AG08396 (cell line): Measurements from ENCODE around the gene EXOC3L4.

ENCODE experiments used
- DNase-seq: peaks from one replicate; pipeline ENCODE4 v3.0.0; 2012; ENCODE audit warnings: low spot score, mixed read lengths

EXOC3L4 gene

GRCh38 chr14:103121846-103122584, 27.5 kb downstream of the EXOC3L4 start:
- DNase-seq: no peak

DNA sequence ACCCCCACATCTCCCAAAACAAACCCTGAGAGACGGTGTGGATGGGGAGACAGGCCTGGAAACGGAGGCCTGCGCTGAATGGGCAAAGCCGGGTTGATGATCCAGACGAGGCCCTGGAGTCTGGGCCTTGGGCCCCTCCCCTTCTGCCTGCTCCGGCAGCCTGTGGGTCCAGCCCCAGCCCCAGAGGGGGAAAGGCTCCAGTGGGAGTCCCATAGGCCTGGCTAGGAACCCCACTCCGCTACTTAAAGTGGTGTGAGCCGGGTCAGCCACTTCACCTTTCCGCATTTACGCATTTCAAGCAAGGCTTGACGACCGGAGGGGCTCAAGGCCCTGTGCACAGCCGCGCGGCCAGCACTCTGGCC, 28.0 kb downstream of the EXOC3L4 start:
- no peak for DNase-seq

DNA sequence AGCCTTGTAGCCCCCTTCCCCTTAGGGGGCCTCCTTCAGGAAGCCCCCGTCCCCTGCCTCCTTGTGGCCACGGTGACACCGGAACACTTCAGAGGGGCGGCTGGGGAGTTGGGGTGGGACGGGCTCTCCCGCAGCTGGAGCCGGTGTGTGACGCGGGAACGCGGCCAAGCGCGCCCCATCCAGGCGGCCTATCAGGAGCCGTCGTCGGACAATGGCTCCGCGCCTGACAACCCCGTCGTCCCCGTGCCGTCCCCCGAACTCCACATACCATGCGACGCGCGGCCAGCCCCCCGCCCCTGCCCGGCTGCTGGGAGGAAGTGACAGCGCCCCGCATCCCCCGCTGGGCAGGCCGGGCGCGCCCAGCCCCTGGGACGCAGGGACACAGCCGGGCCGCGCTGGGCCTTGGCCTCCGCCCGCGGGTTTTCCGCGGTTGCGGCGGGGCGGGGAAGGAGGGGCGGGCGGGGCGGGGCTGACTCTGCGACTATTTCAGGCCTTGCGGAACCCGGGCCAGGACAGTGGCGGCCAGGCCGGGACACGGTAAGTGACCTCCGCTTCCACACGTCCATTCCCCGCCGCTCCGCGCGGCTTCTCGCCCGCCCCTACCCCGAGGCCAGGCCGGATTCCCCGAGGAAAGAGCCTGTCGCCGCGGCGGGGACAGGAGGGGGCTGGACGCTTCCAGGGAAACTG, 28.6 kb downstream of the EXOC3L4 start, which contains the start of gene TNFAIP2:
TNFAIP2 (plus strand) TSS at position 515 of the 687 bp plus-strand sequence. CDS start 2,997 bp downstream, outside the sequence.
- DNase-seq: peak; percentile 80

DNA sequence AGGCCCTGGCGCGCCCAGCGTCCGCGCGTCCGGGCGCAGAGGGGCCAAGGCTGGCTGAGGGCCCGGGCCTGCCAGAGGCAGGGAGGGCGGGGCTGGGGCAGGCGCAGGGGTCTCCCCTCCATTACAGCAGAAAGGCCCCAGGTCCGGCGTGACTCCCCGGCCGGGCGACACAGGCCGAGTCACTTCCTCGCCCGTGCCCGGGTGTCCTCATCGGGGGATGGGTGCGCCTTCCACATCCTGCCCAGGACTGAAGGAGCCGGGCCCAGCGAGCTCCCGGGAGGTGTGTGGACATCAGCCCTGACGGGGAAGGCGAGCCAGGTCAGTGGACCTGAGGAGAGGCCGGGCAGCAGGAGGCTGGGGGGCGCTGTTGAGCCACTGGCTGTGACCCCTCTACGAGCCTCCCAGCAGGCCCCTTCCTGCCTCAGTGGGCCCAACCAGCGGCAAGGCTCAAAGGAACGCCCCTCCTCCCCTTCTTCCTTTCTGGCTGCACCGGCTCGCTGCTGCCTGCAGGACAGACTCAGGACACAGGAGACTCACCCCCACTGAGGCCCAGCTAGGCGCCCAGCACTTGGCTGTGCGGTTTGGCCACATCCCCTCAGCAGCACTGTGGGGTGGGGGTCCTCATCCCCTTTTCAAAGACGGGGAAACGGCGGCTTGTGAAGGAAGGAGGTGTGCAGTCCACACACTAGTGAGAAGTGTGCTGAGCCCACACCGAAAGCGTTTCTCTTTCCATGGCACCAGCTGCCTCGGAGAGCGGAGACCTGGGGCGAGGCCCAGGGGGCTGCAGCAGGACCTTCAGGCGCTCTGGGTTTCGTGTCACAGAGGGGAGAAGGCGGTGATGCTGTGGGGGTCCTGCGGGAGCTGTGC, 29.3 kb downstream of the EXOC3L4 start:
- peak; percentile 69 for DNase-seq

GRCh38 chr14:103124501-103125001, 30.0 kb downstream of the EXOC3L4 start:
- no peak for DNase-seq

GRCh38 chr14:103125098-103126070, 30.9 kb downstream of the EXOC3L4 start:
- DNase-seq: no peak

GRCh38 chr14:103126088-103126872, 31.8 kb downstream of the EXOC3L4 start:
- no peak for DNase-seq

DNA sequence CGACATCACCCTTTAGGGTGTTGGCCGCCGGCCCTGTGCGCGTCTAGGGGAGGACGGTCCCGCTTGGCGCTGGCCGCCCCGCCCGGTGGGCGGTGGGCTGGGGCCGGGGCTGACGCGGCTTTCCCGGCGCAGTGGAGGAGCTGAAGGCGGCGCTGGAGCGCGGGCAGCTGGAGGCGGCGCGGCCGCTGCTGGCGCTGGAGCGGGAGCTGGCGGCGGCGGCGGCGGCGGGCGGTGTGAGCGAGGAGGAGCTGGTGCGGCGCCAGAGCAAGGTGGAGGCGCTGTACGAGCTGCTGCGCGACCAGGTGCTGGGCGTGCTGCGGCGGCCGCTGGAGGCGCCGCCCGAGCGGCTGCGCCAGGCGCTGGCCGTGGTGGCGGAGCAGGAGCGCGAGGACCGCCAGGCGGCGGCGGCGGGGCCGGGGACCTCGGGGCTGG, 32.4 kb downstream of the EXOC3L4 start:
- no peak for DNase-seq

DNA sequence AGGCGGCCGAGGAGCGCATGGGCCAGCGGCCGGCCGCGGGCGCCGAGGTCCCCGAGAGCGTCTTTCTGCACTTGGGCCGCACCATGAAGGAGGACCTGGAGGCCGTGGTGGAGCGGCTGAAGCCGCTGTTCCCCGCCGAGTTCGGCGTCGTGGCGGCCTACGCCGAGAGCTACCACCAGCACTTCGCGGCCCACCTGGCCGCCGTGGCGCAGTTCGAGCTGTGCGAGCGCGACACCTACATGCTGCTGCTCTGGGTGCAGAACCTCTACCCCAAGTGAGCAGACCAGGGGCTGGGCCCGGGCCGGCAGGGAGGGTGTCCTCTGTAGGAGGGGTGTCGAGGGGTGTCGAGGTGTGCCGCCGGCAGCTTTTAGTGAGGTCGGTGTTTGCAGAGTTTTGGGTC, 32.8 kb downstream of the EXOC3L4 start:
- no peak for DNase-seq

- DNase-seq: no peak
These were observed 33.5 kb downstream of the EXOC3L4 start for GRCh38 chr14:103127861-103128598.

GRCh38 chr14:103128631-103129300, 34.2 kb downstream of the EXOC3L4 start:
- no peak for DNase-seq

DNA sequence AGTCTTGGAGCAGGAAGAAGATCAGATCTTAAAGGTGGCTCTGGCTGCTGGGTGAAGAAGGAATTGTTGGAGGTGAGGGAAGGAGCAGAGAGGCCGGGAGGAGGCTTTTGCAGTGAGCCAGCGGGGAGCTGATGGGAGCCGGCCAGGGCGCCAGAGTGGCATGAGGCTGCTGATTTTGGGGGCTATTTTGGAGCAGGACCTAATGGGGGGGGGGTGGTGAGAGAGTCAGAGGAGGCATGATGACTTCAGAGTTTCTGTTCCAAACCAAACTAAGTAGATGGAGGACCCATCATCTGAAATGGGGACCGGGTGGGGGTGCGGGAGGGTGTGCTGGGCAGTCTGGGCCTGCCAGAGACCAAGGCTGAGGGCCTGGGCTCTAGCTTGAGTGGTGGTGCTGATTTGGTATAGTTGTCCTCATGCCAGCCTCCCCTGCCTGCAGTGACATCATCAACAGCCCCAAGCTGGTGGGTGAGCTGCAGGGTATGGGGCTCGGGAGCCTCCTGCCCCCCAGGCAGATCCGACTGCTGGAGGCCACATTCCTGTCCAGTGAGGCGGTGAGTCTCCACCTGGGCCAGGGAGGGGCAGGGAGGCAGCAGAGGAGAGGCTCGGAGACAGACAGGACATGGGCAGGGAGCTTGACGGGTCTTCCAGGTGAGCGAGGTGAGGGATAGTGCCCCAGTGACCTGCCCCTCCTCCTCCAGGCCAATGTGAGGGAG, 34.9 kb downstream of the EXOC3L4 start:
- DNase-seq: no peak

DNA sequence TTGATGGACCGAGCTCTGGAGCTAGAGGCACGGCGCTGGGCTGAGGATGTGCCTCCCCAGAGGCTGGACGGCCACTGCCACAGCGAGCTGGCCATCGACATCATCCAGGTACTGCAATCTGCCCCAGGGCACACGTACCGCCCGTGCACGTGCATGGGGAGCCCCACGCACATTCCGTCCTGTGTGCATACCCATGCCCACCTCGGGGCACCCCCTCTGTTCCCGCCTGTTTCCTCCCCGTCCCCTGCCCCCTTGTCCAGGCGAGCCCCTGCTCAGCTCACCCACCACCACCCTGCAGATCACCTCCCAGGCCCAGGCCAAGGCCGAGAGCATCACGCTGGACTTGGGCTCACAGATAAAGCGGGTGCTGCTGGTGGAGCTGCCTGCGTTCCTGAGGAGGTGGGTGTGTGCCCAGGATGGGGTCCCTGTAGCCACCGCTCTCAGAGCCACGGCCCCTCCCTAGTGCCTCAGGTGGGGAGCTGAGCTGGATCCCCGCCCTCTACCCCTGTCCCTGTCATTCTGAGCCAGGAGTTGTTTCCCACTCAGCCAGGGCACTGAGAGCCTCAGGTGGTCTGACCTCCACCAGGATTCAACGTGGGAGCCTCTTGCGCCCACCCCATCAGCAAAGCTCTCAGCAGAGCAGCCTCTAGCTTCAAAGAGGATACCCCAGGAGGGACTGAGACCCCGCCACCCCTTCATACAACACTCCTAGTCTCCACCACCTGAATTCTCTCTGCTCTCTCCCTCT, 35.7 kb downstream of the EXOC3L4 start:
- DNase-seq: no peak

DNA sequence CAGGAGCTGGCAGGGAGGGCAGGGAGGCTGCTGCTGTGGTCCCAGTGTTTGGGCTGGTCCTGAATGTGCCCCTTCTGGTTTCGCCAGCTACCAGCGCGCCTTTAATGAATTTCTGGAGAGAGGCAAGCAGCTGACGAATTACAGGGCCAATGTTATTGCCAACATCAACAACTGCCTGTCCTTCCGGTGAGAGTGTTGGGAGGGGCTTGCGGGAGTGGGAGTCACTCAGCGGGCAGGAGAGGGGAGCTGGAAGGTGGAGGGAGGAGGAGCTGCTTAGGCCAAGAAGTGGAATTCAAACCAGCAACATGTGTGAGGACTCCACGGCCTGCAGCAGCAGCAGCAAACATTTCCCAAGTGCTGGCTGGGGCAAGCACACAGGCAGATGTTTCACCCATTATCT, 36.4 kb downstream of the EXOC3L4 start:
- peak; percentile 74 for DNase-seq

DNA sequence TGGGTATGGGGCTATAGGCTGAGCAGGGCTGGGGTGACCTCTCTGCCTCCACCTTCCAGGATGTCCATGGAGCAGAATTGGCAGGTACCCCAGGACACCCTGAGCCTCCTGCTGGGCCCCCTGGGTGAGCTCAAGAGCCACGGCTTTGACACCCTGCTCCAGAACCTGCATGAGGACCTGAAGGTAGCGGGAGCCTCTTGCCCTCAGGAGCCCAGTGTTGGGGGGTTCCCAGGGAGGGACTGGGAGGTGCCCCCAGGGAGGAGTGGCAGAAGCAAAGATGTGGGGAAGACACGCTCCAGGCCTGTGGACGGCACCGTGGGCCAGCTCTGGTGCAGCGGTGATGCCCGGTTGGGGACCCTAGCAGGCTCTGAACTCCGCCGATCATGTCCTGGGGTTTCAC, 37.1 kb downstream of the EXOC3L4 start:
- DNase-seq: no peak

- DNase-seq: no peak
These were observed 38.1 kb downstream of the EXOC3L4 start for GRCh38 chr14:103132381-103133209.
